GM21619 (cell line): ENCODE results near the gene APLN.
A peak's percentile ranks its signal among the peaks of the same experiment; 100 is the strongest.

Experiments used
- ATAC-seq: cut with Tn5 transposase; IDR thresholded peaks from one replicate; pipeline ENCODE4 v1.9.1; 2021; ENCODE audit not compliant: unreplicated experiment

The APLN gene

DNA sequence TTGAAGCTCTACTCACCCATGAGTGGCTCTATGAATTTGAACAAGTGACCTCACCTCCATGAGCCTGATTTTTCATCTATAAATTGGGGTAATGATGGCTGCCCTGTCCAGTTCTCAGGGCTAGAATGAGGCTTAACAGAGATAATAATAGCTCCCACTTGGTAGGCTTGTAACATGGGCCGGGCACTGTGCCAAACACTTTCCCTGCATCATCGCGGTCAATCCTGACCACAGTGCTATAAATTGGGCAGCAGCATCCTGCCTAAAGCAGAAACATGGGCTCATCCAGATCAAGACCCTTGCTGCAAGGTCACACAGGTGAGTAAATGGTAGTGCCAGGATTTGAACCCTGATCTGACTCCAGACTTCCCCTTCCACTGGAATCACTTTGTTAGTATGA is 12.8 kb downstream of the APLN start:
- ATAC-seq = no peak

- ATAC-seq = no peak
Measured at GRCh38 chrX:129641469-129641868, 13.3 kb downstream of the APLN start.

DNA sequence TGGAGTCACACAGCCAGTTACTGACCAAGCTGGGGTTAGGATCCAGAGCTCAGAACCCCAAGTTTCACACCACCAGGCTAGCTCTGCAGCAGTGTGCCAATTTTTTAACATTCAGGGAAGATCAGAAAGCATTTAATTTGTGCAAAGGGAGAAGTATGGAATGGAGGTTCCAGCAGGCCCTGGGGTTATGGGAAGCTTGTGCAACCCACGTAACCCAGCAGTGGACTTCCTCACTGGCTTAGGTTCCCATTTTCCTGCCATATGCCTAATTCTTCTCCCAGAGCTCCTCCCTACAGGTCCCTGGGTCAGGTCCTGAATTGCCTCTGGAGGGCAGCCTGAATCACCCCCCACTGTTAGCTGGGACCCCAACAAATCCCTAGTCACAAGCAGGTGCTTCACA is 14.0 kb downstream of the APLN start:
- no peak for ATAC-seq

- no peak for ATAC-seq
Measured at GRCh38 chrX:129638917-129639316, 15.8 kb downstream of the APLN start.

DNA sequence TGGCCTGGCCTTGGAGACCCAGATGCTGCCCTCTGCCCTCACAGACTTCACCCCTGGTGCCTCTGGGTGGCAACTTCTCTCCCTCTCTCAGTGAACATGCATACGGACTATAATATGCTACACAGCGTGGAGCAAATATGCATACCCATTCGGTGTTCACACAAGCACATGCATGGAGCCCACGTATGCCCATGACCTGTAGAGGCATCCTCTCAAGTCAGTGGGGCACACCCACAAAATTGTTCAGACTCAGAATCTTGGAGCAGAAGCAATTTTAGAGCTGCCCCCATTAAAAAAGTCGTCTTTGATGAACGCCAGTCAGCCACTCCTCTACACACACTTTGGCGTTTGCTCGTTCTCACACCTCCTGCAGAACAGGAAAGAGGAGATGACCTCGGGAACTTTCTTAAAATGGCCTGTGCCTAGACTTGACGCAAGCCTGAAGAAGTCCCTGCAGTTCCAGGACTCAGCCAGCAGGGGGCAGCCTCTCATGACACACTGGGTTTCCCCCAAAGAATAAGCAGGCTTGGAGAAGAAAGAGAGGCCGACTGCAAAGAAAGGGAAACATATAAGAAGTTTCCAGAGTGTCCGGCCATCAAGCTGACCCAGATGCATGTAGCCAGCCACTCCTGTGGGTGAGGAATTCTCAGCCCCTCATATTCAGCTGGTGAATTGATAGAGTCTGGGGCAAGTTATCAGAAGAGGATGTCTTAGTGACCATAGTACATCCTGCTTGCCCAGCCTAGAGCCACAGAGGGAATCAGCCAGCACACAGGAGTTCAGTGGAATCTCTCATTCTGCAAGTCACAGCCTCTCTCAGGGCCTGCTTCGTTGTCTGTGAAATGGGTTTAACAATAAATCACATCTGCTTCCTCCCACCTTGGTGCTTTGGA is 17.3 kb downstream of the APLN start:
- peak; percentile 60 for ATAC-seq

- no peak for ATAC-seq
Measured at GRCh38 chrX:129636175-129636681, 18.5 kb downstream of the APLN start.

GRCh38 chrX:129634541-129634940 is 20.2 kb downstream of the APLN start:
- ATAC-seq = no peak

DNA sequence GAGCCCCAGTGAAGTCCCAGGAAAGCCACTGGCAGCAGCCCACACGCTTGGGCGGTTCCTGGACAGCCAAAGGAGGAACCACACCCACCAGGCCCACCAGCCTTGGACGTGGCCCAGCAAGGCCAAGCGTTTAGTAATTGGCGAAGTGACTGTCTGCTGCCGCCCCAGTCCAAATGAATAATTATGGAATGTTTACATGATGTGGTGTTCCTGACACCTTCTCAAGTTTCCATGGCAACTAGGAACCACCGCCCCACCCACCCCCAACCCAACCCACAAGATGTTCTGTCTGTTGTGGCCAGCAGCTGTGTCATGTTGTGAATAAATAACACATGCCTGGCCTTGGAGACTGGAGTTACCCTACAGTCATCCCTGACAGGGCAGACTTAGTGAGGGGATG is 22.3 kb downstream of the APLN start:
- no peak for ATAC-seq

GRCh38 chrX:129631849-129632248 is 22.9 kb downstream of the APLN start:
- ATAC-seq = no peak

DNA sequence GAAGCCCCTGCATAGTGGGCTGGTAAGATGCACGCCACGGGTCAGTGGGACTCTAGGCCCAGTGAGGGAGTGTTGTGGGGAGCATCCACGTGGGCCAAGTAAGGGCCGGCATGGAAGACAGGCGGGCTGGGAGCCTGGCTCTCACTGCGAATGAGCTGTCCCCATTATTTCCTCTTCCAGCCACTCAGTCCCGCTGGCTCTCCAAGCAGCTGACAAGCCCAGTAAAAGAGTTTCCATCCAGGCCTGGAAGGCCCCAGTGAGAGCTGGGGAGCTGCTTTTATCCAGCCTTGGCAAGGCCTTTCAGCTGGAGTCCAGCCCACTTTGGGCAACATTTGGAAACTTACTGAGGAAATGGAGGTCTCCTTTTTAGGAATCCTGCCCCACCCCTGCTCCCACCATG is 24.9 kb downstream of the APLN start:
- ATAC-seq = no peak

- ATAC-seq = no peak
Measured at GRCh38 chrX:129626026-129626425, 28.7 kb downstream of the APLN start.

GRCh38 chrX:129622757-129623301 is 31.9 kb downstream of the APLN start:
- ATAC-seq = no peak

GRCh38 chrX:129618997-129619396 is 35.8 kb downstream of the APLN start:
- no peak for ATAC-seq

DNA sequence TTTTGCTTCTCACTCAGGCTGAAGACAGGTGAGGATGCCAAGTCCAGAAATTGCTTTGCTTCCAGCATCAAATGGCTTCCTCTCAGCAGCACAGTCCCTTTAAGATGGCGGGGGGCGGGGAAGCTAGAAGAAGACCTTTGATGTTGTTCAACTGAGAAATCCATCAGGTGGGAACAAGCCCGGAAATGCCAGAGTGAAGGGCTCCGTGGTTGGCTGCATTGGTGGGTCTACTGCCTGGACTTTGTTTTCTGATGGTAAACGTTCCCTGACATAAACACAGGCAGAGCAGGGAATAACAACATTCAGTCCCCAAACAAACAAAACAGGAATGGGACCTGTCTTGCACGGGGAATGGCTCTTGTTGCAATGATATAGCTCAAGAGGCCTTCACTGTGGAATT is 37.3 kb downstream of the APLN start:
- ATAC-seq = no peak

GRCh38 chrX:129614481-129615255 is 40.1 kb downstream of the APLN start:
- ATAC-seq = no peak

DNA sequence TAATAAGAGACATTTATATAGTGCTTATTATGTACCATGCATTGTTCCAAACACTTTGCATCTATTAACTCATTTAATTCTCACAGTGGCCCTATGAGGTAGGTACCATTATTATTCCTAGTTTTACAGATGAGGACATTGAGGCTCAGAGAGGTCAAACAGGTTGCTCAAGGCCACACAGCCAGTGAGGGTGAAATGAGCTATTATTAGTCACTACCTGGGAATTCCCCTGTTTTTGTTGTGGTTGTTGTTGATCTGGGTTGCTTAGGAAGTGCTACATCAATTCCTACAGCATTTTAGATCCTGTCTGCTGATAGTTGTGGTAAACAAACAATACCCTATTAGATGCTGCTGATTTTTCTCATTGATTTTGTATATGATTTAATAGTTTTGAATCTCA is 41.2 kb downstream of the APLN start:
- no peak for ATAC-seq

DNA sequence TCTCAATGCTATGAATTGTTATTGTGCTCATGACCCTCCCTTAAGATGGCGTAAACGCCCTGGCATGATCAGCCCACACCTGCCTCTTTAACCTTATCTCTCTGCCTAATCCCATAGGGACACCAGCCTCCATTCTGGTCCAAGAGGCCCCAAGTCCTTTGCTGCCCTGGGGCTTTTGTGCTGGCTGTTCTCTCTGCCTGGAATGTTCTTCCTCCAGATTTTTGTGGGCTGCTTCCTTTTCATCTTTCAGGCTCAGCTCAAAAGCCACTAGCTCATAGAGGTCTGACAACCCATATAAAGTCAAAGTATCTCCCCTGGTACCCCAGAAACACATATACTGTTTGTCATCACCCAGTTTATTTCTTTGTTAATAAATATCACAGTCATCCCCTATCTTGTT is 42.4 kb downstream of the APLN start:
- no peak for ATAC-seq

- ATAC-seq = no peak
Measured at GRCh38 chrX:129609395-129609794, 45.4 kb downstream of the APLN start.

DNA sequence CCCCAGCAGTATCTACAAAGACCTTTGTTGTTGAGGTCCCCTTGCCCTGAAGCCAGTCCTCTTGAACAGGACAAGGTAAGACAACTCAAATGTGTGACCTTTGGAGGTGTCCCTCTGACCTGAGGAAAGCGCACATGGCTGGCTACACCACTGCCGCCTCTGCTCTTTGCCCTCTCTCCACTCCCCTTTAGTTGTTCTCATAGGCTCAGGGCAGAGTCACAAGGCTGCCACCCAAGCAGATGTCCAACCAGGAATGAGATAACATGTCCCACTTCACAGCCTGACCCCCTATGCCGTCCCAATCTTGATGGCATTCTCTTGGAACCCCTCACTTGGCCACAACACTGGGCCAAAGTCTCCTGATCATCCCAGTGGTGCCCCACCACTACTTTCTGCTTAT is 46.3 kb downstream of the APLN start:
- no peak for ATAC-seq

GRCh38 chrX:129606918-129607317 is 47.8 kb downstream of the APLN start:
- no peak for ATAC-seq

DNA sequence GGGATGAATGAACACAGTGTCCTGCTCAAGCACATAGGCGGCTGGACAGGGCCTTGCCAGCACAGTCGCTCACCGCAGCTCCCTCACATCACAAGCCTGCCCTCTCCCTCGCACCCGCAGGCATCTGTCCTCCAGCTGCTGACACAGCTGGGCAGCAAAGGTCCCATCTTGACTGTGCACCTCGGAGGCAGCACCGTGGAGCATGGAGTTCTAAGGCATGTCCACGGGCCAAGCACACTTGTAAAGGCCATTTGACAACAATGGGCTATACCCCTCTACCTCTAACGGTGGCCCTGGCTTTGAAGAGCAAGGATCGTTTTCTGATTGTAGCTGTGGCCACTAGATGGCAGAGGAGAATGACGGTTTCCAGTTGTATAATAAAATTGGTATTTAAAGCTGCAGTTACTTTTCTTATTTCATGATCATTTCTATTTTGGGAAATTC is 53.8 kb downstream of the APLN start:
- no peak for ATAC-seq

- ATAC-seq = no peak
Measured at GRCh38 chrX:129599996-129600395, 54.8 kb downstream of the APLN start.
